ENCODE results near the gene ZNF480. TPM values are rescaled to one million over a fixed set of nuclear protein-coding genes. Genes with fewer than 3 reads are reported as not detected.
A peak's percentile ranks its signal among the peaks of the same experiment; 100 is the strongest.
"Not testable (repeated sequence)": the region's sequence is repeated elsewhere in the genome, so short reads cannot be mapped to it uniquely, and the experiment has no call there.

Gene ZNF480
- total RNA-seq, 4 donors from 2014 or later = 9.4 to 20.1 (median 10.7) TPM

DNA sequence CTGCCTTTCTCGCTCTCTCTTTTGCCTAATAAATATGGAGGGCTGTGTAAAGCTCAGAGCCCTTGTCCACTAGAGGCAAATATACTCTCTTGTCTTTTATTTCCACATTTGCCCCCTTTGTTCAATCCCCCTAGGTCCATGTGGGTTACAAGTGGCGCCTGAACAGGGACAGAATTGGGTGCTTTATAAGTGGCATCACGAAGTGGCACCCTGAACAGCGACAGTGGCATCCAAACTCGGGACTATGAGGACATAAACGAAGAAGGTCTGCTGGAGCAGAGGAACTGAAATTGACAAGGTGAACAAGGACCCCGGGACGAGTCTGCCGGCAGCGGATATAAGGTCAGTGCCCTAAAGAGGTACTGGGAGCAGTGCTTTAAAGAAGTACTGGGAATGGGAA lies 34.8 kb downstream of the ZNF480 start:
- Histone ChIP-seq H3K27me3 (no peaks in the 10 kb centered on the region), H3K36me3 (no peaks in the 10 kb centered on the region), H3K27ac (no peak overlapping the region), H3K4me1 (peaks cover 0 to 3% (median under 1%) of the 10 kb centered on the region in 4 donors), H3K4me3 (no peak overlapping the region), H3K9me3 (peaks cover 60 to 79% of the 10 kb centered on the region in 2 donors)
- in situ Hi-C loops (cut with MboI; ENCODE audit: low pct_ligation_motif_present in 1 of 4, low pct_unique_long_range_greater_than_20kb in 1 of 4, low sequenced_read_pairs in 3 of 4) = no loop called here
- DNase-seq = no peak
- intact Hi-C loops (cut with DNase I; ENCODE audit: low total_unique reads) = no loop called here
- TF ChIP-seq POLR2A (IDR thresholded peaks at IDR 0.05) (no peak), POLR2AphosphoS5 (IDR thresholded peaks at IDR 0.05) (no peak), EP300 (IDR thresholded peaks at IDR 0.05; ENCODE audit: low read depth) (no peak)
- TF ChIP-seq, protein P1, sequence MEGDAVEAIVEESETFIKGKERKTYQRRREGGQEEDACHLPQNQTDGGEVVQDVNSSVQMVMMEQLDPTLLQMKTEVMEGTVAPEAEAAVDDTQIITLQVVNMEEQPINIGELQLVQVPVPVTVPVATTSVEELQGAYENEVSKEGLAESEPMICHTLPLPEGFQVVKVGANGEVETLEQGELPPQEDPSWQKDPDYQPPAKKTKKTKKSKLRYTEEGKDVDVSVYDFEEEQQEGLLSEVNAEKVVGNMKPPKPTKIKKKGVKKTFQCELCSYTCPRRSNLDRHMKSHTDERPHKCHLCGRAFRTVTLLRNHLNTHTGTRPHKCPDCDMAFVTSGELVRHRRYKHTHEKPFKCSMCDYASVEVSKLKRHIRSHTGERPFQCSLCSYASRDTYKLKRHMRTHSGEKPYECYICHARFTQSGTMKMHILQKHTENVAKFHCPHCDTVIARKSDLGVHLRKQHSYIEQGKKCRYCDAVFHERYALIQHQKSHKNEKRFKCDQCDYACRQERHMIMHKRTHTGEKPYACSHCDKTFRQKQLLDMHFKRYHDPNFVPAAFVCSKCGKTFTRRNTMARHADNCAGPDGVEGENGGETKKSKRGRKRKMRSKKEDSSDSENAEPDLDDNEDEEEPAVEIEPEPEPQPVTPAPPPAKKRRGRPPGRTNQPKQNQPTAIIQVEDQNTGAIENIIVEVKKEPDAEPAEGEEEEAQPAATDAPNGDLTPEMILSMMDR (IDR thresholded peaks at IDR 0.05) = no peak
- 71 to 86% methylated on average over 5 to 10 of the region's 10 CpGs for WGBS, 2 donors (ENCODE audit: low coverage in 1 of 2)

DNA sequence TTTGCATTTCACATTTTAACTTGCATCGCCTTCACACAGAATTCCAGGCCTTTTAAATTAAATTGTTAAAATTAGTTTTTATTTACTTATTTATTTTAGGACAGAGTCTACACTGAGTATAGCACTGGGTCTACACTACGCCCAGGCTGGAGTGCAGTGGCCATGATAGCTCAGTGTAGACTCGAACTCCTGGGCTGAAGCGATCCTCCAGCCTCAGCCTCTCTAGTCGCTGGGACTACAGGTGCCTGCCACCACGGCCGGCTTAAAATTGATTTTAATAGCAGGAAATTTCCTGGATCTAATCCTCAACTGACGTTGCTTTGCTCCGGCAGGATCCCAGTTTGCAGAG lies 38.8 kb downstream of the ZNF480 start:
- Histone ChIP-seq H3K4me3 (peak overlapping the region; percentile 57 to 82 (median 66)), H3K36me3 (no peaks in the 10 kb centered on the region), H3K9me3 (peaks cover 31 to 42% of the 10 kb centered on the region in 2 donors), H3K27me3 (no peaks in the 10 kb centered on the region), H3K4me1 (peaks cover 0 to 8% (median 3%) of the 10 kb centered on the region in 4 donors), H3K27ac (peak overlapping the region; percentile 53 to 85 (median 78))
- no peak for DNase-seq
- WGBS, 2 donors (ENCODE audit: low coverage in 1 of 2) = 53% methylated on average over 9 of the region's 9 CpGs; no CpG with 5 or more reads in 1 of the 2 donors
- intact Hi-C loops (cut with DNase I; ENCODE audit: low total_unique reads) = no loop called here
- TF ChIP-seq EP300 (IDR thresholded peaks at IDR 0.05; ENCODE audit: low read depth) (no peak), POLR2A (IDR thresholded peaks at IDR 0.05) (no peak), POLR2AphosphoS5 (IDR thresholded peaks at IDR 0.05) (no peak)
- TF ChIP-seq, protein P1 (IDR thresholded peaks at IDR 0.05) = no peak
- in situ Hi-C loops (cut with MboI; ENCODE audit: low pct_ligation_motif_present in 1 of 4, low pct_unique_long_range_greater_than_20kb in 1 of 4, low sequenced_read_pairs in 3 of 4) = no loop called here

DNA sequence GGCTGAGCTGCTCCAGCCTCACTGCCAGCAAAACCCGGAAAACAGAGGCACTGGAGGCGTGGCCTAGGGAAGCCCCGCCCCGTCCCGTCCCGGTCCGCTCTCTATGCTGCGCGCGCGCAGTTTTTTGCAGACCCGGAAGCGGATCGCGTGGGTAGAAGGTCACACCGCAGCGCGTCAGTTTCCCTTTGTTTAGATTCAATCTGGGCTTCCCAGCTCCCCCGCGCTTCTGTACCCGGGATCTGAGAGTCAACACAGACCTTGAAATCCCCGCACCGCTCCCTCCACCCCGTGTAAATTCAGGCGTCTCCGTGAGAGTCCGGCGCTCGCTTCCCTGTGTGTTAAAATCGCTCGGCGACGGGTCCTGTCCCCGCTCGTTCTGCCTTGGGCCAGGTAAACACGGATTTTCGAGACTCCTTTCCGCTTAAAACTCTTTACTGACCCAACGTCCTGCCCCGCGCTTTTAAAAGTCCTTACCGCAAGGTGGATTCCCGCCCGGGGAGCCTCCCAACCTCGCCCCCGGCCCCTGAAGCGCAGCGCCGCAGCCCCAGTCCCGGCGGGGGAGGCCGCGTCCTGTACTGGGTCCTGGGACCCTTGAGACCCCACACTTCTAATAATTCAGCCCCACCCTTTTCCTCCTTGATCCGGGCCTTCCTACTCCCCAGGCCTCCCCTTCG lies 39.3 kb downstream of the ZNF480 start, which contains the start of gene ZNF610:
ZNF610 (plus strand) TSS at position 127 of the 674 bp plus-strand sequence. CDS start 12,930 bp downstream, outside the sequence.
- Histone ChIP-seq H3K4me1 (peaks cover 0 to 8% (median 3%) of the 10 kb centered on the region in 4 donors), H3K36me3 (no peaks in the 10 kb centered on the region), H3K4me3 (peak within 1 kb of the TSS; percentile 57 to 82 (median 66)), H3K9me3 (peaks cover 26 to 37% of the 10 kb centered on the region in 2 donors), H3K27ac (peak within 1 kb of the TSS; percentile 53 to 85 (median 78)), H3K27me3 (no peaks in the 10 kb centered on the region)
- 3% methylated on average over 50 of the region's 55 CpGs; no CpG with 5 or more reads in 1 of the 2 donors for WGBS, 2 donors (ENCODE audit: low coverage in 1 of 2)
- in situ Hi-C loops (cut with MboI; ENCODE audit: low pct_ligation_motif_present in 1 of 4, low pct_unique_long_range_greater_than_20kb in 1 of 4, low sequenced_read_pairs in 3 of 4) = no loop called here
- TF ChIP-seq, protein P1 (IDR thresholded peaks at IDR 0.05) = no peak
- TF ChIP-seq EP300 (IDR thresholded peaks at IDR 0.05; ENCODE audit: low read depth) (no peak), POLR2A (IDR thresholded peaks at IDR 0.05) (peak; percentile 65), POLR2AphosphoS5 (IDR thresholded peaks at IDR 0.05) (peak in 2 of 3 donors; percentile 77 to 80)
- peak; percentile 89 for DNase-seq
- intact Hi-C loops (cut with DNase I; ENCODE audit: low total_unique reads) = no loop called here

DNA sequence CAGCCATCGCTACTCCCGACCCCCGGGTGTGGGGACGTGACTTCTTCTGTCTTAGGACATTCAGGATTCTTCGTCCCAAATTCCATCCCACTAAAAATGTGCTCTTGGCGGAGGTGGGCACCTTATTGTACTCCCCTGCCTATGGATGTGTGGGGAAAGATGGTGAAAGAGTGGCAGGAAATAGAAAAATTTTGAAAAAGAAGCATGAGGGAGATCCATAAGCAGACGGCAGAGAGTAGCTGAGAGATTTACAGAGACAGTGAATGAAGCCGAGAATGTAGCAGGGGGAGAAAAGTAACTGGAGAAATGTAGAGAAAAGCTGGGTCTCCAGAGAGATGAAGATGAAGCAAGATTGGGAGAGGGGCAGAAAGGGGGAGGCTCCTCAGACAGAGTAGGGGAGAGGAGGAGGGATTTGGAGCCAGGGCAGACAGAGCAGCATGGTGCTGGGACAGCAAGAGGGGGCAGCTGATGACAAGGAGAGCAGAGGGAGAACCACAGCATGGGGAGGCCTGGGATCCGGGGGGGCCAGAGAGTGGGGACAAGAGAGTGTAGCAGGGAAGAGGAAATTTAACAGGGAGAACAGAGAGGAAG lies 39.9 kb downstream of the ZNF480 start:
- no peaks in the 10 kb centered on the region for H3K27me3 ChIP-seq
- intact Hi-C loops (cut with DNase I; ENCODE audit: low total_unique reads) = no loop called here
- H3K4me3 ChIP-seq = peak overlapping the region; percentile 57 to 82 (median 66)
- H3K27ac ChIP-seq = peak overlapping the region; percentile 53 to 85 (median 78)
- H3K4me1 ChIP-seq = peaks cover 0 to 8% (median 3%) of the 10 kb centered on the region in 4 donors
- DNase-seq = no peak
- peaks cover 20 to 31% of the 10 kb centered on the region in 2 donors for H3K9me3 ChIP-seq
- H3K36me3 ChIP-seq = no peaks in the 10 kb centered on the region
- in situ Hi-C loops (cut with MboI; ENCODE audit: low pct_ligation_motif_present in 1 of 4, low pct_unique_long_range_greater_than_20kb in 1 of 4, low sequenced_read_pairs in 3 of 4) = no loop called here
- TF ChIP-seq, protein P1 (IDR thresholded peaks at IDR 0.05) = no peak
- TF ChIP-seq EP300 (IDR thresholded peaks at IDR 0.05; ENCODE audit: low read depth) (no peak), POLR2AphosphoS5 (IDR thresholded peaks at IDR 0.05) (no peak), POLR2A (IDR thresholded peaks at IDR 0.05) (no peak)
- WGBS, 2 donors (ENCODE audit: low coverage in 1 of 2) = 5 to 18% methylated on average over 3 to 9 of the region's 9 CpGs

DNA sequence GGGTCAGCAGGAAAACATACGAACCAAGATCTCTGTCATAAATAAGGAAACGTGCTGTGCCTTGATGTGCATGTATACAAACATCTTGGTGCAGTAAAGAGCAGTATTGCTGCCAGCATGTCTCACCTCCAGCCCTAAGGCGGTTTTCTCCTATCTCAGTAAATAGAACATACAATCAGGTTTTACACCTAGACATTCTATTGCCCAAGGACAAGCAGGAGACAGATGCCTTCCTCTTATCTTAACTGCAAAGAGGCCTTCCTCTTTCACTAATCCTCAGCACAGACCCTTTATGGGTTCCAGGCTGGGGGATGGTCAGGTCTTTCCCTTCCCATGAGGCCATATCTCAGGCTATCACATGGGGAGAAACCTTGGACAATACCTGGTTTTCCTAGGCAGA lies 42.1 kb downstream of the ZNF480 start:
- in situ Hi-C loops (cut with MboI; ENCODE audit: low pct_ligation_motif_present in 1 of 4, low pct_unique_long_range_greater_than_20kb in 1 of 4, low sequenced_read_pairs in 3 of 4); intact Hi-C loops (cut with DNase I; ENCODE audit: low total_unique reads); DNase-seq: not testable (repeated sequence)

More for the DNA sequence above, 42.1 kb downstream of the ZNF480 start:
- not testable (repeated sequence) for H3K4me1 ChIP-seq, H3K27me3 ChIP-seq, H3K27ac ChIP-seq, H3K36me3 ChIP-seq, H3K4me3 ChIP-seq
- 59 to 89% methylated on average over 2 to 3 of the region's 3 CpGs for WGBS, 2 donors (ENCODE audit: low coverage in 1 of 2)
- H3K9me3 ChIP-seq = peaks cover 7 to 14% of the 10 kb centered on the region in 2 donors

Data from transverse colon (tissue), 4 donors.